Activated CD4-positive, alpha-beta T cell treated with anti-CD3 and anti-CD28 coated beads, Interleukin-2, Interleukin-4, amounts not matched to agents 100 ng/mL and 50 ng/mL, durations not matched to agents 16 hours and 8 hours (primary cell): ENCODE results near the gene FARP1.
A peak's percentile ranks its signal among the peaks of the same experiment; 100 is the strongest.

Source experiments
- DNase-seq: peaks from one replicate; pipeline ENCODE4 v3.0.0-alpha.2; 2020; ENCODE audit warnings: low spot score

FARP1 gene

DNA sequence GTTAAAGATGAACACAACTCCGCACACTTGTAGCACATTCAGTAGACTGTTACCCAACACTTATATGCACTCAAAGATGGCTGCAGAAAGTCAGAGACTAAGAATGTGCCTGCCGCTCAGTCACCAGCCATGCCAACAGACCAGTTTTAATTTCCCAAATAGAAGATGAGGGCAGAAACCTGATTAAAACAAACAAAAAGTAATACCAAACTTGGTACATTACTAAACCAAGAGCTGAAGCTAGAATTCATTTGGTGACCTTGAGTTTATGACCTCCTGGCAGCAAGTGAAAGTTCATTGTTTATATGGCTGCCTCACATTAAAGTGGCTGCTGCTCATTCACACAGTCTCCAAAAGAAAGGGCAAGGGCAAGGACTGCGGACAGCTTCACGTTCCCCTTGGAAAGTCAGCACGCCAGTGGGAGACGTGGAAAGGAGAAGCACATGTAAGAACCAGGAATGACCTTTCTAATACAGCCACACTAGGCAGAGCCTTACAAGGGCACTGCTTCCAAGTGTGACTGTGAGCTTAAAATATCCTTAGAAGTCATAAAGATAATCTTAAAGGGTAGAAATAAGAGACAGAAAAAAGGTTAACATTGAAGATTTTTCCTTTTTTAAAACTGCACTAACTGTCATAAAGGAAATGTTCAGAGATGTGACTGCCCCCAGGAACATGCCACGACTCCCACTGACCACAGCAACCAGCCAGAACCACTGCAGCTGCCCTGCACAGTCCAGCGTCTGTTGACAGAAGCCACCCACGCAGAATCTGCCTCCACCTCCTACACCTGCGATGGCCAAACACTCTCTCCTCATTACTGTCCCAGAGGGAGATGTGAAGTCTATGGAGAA lies 360.5 kb downstream of the FARP1 start:
- DNase-seq: no peak

DNA sequence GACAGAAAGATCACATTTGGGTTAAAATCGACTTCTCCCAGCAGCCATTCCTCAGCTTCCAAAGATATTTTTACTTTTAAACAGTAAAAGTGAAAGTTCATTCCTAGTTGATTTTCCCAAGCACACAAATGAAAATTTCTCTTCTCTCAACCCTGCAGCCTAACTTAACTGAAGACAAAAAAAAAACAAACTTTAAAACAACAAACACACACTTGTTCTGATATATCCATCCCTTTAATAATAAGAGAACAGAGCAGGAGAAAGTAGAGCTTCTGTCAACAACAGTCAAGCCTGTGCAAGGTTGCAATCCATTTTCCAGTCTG lies 361.1 kb downstream of the FARP1 start:
- DNase-seq: no peak

DNA sequence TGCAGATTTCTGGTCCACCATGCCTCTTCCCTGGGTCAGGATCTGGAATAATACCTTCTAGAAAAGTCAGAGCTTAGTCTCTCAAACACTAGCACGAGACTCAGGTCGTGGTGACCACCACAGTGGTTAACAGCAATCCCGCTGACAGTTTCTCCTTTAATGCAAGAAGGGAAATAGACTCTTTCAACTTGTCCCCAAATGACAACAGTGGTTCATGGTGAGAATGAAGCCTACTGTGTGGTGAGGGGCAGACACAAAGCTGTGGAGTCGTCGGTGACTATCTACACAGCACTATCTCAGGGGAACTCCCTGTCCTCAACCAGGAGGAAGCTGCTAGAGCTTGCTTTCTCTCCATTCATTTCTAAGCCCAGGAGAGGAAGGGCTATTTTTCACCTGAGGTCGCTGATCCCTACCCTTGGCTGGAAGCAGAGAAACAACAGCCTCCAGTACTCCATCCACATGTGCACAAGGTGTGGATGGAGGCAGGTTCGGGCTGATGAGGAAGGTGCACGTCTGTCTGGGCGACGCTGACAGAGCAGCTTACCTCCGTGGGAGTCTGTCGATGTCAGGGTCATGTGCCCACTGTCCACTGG lies 361.6 kb downstream of the FARP1 start:
- DNase-seq: peak; percentile 65
